Nephron (organoid): Measurements from ENCODE around the gene LAMA2.

ENCODE experiments used
- H3K27ac Mint-ChIP-seq, 3 experiments: 2 replicates each; pipeline ENCODE4 v1.8.0; 2020; ENCODE audit warnings: mixed read lengths in 3 of 3, mild to moderate bottlenecking in 2 of 3, moderate library complexity in 1 of 3
- H3K27me3 Mint-ChIP-seq: 2 replicates; pipeline ENCODE4 v1.8.0; 2021; ENCODE audit warnings: low read depth, mild to moderate bottlenecking, moderate library complexity, mixed read lengths
- H3K36me3 Mint-ChIP-seq: 2 replicates; pipeline ENCODE4 v1.8.0; 2020; ENCODE audit warnings: low read depth, mixed read lengths
- H3K4me1 Mint-ChIP-seq: 2 replicates; pipeline ENCODE4 v1.8.0; 2020; ENCODE audit warnings: mixed read lengths
- H3K4me3 Mint-ChIP-seq, 3 experiments: 2 replicates each; pipeline ENCODE4 v1.8.0; 2020; ENCODE audit warnings: mild to moderate bottlenecking in 3 of 3, mixed read lengths in 3 of 3, moderate library complexity in 2 of 3
- H3K9me3 Mint-ChIP-seq: 2 replicates; pipeline ENCODE4 v1.8.0; 2020; ENCODE audit warnings: mixed read lengths
- TF ChIP-seq, protein P1 (sequence below), 3 experiments: fragments of 200-600 bp; sonication (generic); IDR thresholded peaks; one replicate each; pipeline ENCODE4 v1.5.0; 2021; ENCODE audit warnings: antibody characterized with exemption in 3 of 3; ENCODE audit not compliant: unreplicated experiment in 3 of 3

The LAMA2 gene

DNA sequence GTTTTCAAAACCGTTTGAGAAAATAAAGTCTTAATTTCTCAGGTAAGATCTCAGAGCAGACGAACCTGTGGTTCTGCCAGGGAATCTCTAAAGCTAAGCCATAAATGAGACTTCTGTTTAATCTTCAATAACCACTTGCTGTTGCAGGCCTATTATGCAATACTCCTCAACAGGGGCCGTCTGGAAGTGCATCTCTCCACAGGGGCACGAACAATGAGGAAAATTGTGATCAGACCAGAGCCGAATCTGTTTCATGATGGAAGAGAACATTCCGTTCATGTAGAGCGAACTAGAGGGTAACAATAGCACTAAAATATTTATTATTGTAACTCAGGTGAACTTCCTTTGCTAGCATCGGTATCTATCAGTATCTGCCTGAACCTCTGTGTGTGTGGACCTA, 603.4 kb downstream of the LAMA2 start:
- Mint-ChIP-seq H3K4me3 (no peak overlapping the region), H3K27ac (no peak overlapping the region), H3K4me1 (peaks cover 13% of the 10 kb centered on the region), H3K27me3 (no peaks in the 10 kb centered on the region), H3K36me3 (no peaks in the 10 kb centered on the region), H3K9me3 (no peaks in the 10 kb centered on the region)
- TF ChIP-seq, protein P1, sequence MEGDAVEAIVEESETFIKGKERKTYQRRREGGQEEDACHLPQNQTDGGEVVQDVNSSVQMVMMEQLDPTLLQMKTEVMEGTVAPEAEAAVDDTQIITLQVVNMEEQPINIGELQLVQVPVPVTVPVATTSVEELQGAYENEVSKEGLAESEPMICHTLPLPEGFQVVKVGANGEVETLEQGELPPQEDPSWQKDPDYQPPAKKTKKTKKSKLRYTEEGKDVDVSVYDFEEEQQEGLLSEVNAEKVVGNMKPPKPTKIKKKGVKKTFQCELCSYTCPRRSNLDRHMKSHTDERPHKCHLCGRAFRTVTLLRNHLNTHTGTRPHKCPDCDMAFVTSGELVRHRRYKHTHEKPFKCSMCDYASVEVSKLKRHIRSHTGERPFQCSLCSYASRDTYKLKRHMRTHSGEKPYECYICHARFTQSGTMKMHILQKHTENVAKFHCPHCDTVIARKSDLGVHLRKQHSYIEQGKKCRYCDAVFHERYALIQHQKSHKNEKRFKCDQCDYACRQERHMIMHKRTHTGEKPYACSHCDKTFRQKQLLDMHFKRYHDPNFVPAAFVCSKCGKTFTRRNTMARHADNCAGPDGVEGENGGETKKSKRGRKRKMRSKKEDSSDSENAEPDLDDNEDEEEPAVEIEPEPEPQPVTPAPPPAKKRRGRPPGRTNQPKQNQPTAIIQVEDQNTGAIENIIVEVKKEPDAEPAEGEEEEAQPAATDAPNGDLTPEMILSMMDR (IDR thresholded peaks at IDR 0.05; ENCODE audit: unreplicated experiment in 3 of 3), result no peak

DNA sequence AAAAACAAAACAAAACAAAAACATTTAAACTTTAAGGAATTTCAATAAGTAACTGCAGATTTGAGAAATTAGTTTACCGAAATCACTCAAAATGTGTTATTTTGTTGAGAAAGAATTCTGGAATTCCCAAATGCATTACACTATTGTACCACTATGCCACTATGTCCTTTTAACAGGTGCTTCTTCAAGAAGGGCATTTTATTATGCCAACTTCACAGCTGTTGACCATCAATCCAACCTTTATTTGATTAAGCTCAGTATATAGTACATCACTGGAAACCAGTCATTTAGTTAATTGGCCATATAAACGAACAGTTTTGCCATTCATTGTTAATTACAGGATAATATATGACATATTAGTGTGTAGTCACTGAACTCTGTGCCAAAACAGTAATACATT, 605.4 kb downstream of the LAMA2 start:
- TF ChIP-seq, protein P1 (IDR thresholded peaks at IDR 0.05; ENCODE audit: unreplicated experiment in 3 of 3), result no peak
- Mint-ChIP-seq H3K27ac (no peak overlapping the region), H3K9me3 (no peaks in the 10 kb centered on the region), H3K36me3 (no peaks in the 10 kb centered on the region), H3K4me3 (no peak overlapping the region), H3K4me1 (peaks cover 13% of the 10 kb centered on the region), H3K27me3 (no peaks in the 10 kb centered on the region)

DNA sequence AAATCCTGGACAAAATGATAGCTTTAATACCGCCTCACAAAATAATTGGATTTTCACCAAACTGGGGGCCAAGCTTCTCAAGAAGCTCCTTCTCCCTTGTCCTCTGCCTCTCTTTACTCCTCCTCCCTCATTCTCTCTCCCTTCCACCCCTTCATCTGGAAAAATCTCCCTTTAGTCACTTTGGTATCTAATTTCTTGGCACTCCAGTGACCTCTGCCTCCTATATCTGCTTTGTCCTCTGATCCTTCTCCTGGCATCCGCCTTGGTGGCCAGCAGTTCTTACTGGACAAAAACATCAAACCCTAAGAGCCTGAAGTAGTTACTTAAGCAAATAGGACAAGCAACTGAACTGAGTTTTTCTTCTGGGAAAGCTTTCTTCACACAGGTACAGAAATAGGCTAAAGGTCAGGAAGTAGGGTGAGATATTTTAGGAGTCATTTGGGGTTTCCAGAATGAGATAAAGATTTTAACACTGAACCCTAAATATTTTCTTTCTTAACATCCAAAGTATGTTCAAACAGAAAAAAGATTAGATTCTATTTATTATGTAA, 606.4 kb downstream of the LAMA2 start:
- Mint-ChIP-seq H3K9me3 (no peaks in the 10 kb centered on the region), H3K27ac (peak overlapping the region in 1 of 3 experiments; percentile 48), H3K27me3 (no peaks in the 10 kb centered on the region), H3K4me1 (peaks cover 13% of the 10 kb centered on the region), H3K4me3 (no peak overlapping the region), H3K36me3 (no peaks in the 10 kb centered on the region)
- TF ChIP-seq, protein P1 (IDR thresholded peaks at IDR 0.05; ENCODE audit: unreplicated experiment in 3 of 3), result no peak

DNA sequence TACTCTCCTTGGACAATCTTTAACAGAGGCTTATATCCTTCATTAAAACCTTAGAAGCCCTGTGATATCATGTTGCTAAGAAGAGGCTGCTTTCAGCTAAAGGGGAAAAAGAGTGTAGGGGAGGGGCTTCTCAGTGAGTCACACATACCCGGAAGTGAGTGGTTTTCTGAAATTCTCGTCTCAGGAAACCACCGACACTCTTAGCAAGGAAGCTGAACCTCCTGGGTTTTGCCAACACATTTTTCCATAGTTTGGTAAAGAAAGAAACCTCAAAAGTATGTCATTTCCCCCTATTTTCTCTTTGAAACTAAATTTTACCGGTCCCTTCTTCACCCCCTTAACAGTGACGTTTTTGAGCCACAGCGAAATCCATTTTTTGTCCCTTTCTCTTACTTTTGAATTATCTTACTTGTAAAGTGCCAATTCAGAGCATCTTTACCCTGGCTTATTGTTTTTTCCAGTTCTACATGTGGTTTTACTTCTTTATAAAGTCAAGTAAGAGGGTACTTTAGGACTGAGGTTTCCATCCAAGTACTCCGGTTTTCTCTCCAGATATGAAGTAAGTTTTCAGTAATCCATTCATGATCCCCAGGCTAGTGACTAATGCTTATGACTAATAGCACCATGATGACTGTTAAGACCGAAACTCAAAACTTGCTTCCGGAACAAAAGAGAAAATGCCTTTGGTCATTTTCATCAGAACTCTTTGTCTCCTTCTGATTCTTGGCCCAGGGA, 607.8 kb downstream of the LAMA2 start:
- Mint-ChIP-seq H3K27ac (peak overlapping the region; percentile 48 to 88 (median 78)), H3K36me3 (no peaks in the 10 kb centered on the region), H3K9me3 (no peaks in the 10 kb centered on the region), H3K4me1 (peaks cover 13% of the 10 kb centered on the region), H3K27me3 (no peaks in the 10 kb centered on the region), H3K4me3 (no peak overlapping the region)
- TF ChIP-seq, protein P1 (IDR thresholded peaks at IDR 0.05; ENCODE audit: unreplicated experiment in 3 of 3), result no peak

DNA sequence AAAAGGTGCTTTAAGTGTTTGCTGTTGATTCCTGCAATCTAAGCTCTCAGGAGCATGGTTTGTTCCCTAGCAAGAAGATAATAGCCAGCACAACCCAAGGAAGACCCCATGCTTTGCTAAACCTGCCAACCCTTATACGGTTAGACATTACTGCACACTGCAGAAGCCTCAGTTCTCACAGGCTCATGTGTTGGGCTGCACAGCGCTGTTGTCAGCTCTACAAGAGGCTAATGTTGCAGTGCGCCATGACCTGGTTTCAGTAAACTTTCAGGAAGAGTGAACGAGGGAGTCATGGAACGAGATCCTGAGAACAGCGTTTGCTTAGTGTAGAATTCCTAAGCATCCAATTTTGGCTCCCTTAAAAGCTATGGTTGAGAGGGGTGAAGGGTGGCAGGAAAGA, 608.5 kb downstream of the LAMA2 start:
- H3K27ac Mint-ChIP-seq, result peak overlapping the region in 2 of 3 experiments; percentile 48 to 78
- peaks cover 13% of the 10 kb centered on the region for H3K4me1 Mint-ChIP-seq
- TF ChIP-seq, protein P1 (IDR thresholded peaks at IDR 0.05; ENCODE audit: unreplicated experiment in 3 of 3), result no peak
- no peaks in the 10 kb centered on the region for H3K36me3 Mint-ChIP-seq
- H3K27me3 Mint-ChIP-seq, result no peaks in the 10 kb centered on the region
- no peak overlapping the region for H3K4me3 Mint-ChIP-seq
- H3K9me3 Mint-ChIP-seq, result no peaks in the 10 kb centered on the region

DNA sequence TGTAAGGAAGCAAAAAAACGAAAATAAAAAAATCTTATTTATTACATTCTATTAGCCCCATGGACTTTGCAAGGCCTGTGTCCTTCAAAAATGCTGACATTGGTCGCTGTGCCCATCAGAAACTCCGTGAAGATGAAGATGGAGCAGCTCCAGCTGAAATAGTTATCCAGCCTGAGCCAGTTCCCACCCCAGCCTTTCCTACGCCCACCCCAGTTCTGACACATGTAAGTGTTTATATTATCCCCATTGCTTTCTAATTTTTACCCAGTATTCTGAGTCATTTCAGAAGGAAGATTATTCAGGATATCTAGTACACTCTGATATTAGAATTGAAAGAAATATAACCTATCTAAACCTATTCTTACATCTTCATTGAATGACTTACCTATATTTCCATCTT, 609.3 kb downstream of the LAMA2 start:
- Mint-ChIP-seq H3K4me3 (no peak overlapping the region), H3K27me3 (no peaks in the 10 kb centered on the region), H3K4me1 (peaks cover 13% of the 10 kb centered on the region), H3K9me3 (no peaks in the 10 kb centered on the region), H3K27ac (no peak overlapping the region), H3K36me3 (no peaks in the 10 kb centered on the region)
- TF ChIP-seq, protein P1 (IDR thresholded peaks at IDR 0.05; ENCODE audit: unreplicated experiment in 3 of 3), result no peak
